Endodermal cell (in vitro differentiated cells): ENCODE results near the gene CREBBP. TPM values are rescaled to one million over a fixed set of nuclear protein-coding genes. Genes with fewer than 3 reads are reported as not detected.
A peak's percentile ranks its signal among the peaks of the same experiment; 100 is the strongest.

Experiments used
- DNase-seq: peaks from one replicate; pipeline ENCODE4 v3.0.0-alpha.2; 2017
- H3K27ac ChIP-seq: 2 replicates; pipeline ENCODE4 v1.5.1; 2013; ENCODE audit warnings: mild to moderate bottlenecking, low read depth, low read length, moderate library complexity
- H3K27me3 ChIP-seq: 2 replicates; pipeline ENCODE4 v1.6.1; 2013; ENCODE audit warnings: mild to moderate bottlenecking, low read length, moderate library complexity; ENCODE audit not compliant: insufficient read depth, control insufficient read depth, poor library complexity, severe bottlenecking
- H3K36me3 ChIP-seq: 2 replicates; pipeline ENCODE4 v1.7.0; 2013; ENCODE audit warnings: mild to moderate bottlenecking, low read length, moderate library complexity; ENCODE audit not compliant: control insufficient read depth, insufficient read depth
- H3K4me1 ChIP-seq: one replicate; pipeline ENCODE4 v1.7.0; 2013; ENCODE audit warnings: low read length; ENCODE audit not compliant: control insufficient read depth, insufficient read depth
- H3K4me3 ChIP-seq: 2 replicates; pipeline ENCODE4 v1.5.1; 2013; ENCODE audit warnings: mild to moderate bottlenecking, low read length, moderate library complexity
- H3K9ac ChIP-seq: 2 replicates; pipeline ENCODE4 v1.6.1; 2013; ENCODE audit warnings: mild to moderate bottlenecking, low read length, moderate library complexity; ENCODE audit not compliant: poor library complexity, severe bottlenecking; ENCODE audit errors: extremely low read depth
- H3K9me3 ChIP-seq: 2 replicates; pipeline ENCODE4 v1.6.1; 2013; ENCODE audit warnings: mild to moderate bottlenecking, low read length, moderate library complexity; ENCODE audit not compliant: control insufficient read depth
- H3K27ac Mint-ChIP-seq: 2 replicates; pipeline ENCODE4 v1.8.0; 2020; ENCODE audit warnings: mixed read lengths
- H3K27me3 Mint-ChIP-seq: 2 replicates; pipeline ENCODE4 v1.8.0; 2021; ENCODE audit warnings: mild to moderate bottlenecking, mixed read lengths; ENCODE audit not compliant: insufficient read depth
- H3K36me3 Mint-ChIP-seq: 2 replicates; pipeline ENCODE4 v1.8.0; 2020; ENCODE audit warnings: low read depth, mixed read lengths
- H3K4me1 Mint-ChIP-seq: 2 replicates; pipeline ENCODE4 v1.8.0; 2020; ENCODE audit warnings: mixed read lengths
- H3K4me3 Mint-ChIP-seq: 2 replicates; pipeline ENCODE4 v1.8.0; 2020; ENCODE audit warnings: mild to moderate bottlenecking, moderate library complexity, mixed read lengths
- H3K9me3 Mint-ChIP-seq: 2 replicates; pipeline ENCODE4 v1.8.0; 2020; ENCODE audit warnings: mild to moderate bottlenecking, mixed read lengths
- WGBS, 2 experiments: methylation state at CpG; one replicate each; pipeline versions ENCODE4 v1.1.5 to v1.1.7; 2013; ENCODE audit warnings: missing lambda C conversion rate in 2 of 2, mixed read lengths in 1 of 2; ENCODE audit not compliant: insufficient coverage in 1 of 2, insufficient read length in 1 of 2; 5-methylcytosine and 5-hydroxymethylcytosine counted together
- total RNA-seq, 2 donors: library from RNA; stranded (reverse); fragmentation: NEBNext Ultra II Directional in 1 of 2; extraction: Animal tissue kit (Norgen Biotek cat#: 25700) in 1 of 2; gene quantifications; 2 replicates in 1 of 2; 3 replicates in 1 of 2; pipeline ENCODE4 v1.2.1, GENCODE V29; 2021
- TF ChIP-seq, protein P1 (sequence below): fragments of 200-600 bp; sonication (generic); conservative IDR thresholded peaks from 2 replicates; pipeline ENCODE4 v1.5.0; 2021; ENCODE audit warnings: antibody characterized with exemption, mild to moderate bottlenecking

CREBBP gene
- total RNA-seq, 2 donors from 2014 or later, result 71.1 to 103 TPM

DNA sequence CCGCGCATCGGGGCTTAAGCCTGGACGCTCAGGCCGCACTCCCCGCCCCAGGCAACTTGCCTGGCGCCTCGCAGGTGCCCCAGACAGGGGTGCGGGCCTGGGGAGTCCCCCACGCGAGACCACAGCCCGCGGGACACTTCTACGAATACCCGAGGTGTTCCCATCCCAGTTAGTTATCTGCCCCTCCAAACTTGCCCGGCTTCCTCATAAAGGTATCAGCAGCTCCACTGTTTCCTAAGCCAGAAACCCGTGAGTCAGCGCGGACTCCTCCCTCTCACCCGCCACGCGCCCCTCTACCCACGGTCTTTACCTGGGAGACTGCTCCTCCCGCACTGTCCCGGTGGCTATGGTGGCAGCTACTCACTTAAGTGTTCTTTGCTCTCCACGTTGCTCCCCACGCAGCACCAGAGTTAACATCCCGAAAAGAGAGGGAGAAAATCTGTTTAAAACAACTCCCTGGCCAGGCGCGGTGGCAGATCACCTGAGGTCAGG is 1.0 kb upstream of the CREBBP start:
- DNase-seq, result peak; percentile 68
- Mint-ChIP-seq H3K36me3 (peaks cover 17% of the 10 kb centered on the region), H3K4me3 (peak overlapping the region; percentile 89), H3K4me1 (peaks cover 22% of the 10 kb centered on the region), H3K27ac (peak overlapping the region; percentile 86), H3K9me3 (peaks cover 5% of the 10 kb centered on the region), H3K27me3 (no peaks in the 10 kb centered on the region)
- Histone ChIP-seq H3K9ac (peak overlapping the region; percentile 83), H3K36me3 (peaks cover 6% of the 10 kb centered on the region), H3K4me1 (no peaks in the 10 kb centered on the region), H3K27ac (no peak overlapping the region), H3K4me3 (peak overlapping the region; percentile 72), H3K9me3 (no peaks in the 10 kb centered on the region), H3K27me3 (no peaks in the 10 kb centered on the region)
- 82 to 91% methylated on average over 23 to 30 of the region's 30 CpGs for WGBS, 2 experiments
- TF ChIP-seq, protein P1, sequence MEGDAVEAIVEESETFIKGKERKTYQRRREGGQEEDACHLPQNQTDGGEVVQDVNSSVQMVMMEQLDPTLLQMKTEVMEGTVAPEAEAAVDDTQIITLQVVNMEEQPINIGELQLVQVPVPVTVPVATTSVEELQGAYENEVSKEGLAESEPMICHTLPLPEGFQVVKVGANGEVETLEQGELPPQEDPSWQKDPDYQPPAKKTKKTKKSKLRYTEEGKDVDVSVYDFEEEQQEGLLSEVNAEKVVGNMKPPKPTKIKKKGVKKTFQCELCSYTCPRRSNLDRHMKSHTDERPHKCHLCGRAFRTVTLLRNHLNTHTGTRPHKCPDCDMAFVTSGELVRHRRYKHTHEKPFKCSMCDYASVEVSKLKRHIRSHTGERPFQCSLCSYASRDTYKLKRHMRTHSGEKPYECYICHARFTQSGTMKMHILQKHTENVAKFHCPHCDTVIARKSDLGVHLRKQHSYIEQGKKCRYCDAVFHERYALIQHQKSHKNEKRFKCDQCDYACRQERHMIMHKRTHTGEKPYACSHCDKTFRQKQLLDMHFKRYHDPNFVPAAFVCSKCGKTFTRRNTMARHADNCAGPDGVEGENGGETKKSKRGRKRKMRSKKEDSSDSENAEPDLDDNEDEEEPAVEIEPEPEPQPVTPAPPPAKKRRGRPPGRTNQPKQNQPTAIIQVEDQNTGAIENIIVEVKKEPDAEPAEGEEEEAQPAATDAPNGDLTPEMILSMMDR, result no peak

DNA sequence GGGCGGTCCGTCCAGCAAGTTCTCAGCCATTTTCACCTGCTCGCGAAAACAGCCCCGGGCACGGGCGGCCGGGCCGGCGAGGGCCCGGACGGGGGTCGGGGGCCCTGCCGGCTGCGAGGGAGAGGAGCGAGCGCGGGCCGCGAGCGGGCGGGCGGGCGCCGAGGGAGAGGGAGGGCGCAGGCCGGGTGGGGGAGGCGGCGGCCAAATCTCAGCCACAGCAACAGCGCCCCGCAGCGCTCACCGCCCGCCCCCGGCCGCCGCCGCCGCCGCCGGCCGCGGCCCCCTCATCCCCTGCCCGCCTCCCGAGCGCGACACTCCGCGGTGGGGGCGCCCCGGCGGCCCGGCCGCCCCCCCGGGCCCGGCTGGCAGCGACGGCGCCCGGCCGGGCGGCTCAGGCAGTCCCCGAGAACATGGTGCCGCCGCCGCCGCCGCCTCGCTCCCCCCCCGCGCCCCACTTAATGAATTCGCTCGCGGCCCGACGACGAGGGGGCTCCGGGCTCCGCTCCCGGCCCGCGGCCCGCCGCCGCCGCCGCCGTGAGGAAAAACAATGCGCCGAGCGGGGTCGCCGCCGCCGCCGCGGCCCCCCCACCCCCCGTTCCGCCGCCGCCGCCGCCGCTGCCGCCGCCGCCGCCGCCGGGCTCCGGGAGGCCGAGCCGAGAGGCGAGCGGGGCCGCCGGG is 487 bp downstream of the CREBBP start:
- Mint-ChIP-seq H3K27me3 (no peaks in the 10 kb centered on the region), H3K4me1 (peaks cover 31% of the 10 kb centered on the region), H3K4me3 (peak overlapping the region; percentile 89), H3K9me3 (no peaks in the 10 kb centered on the region), H3K36me3 (peaks cover 25% of the 10 kb centered on the region), H3K27ac (peak overlapping the region; percentile 84)
- Histone ChIP-seq H3K36me3 (peaks cover 6% of the 10 kb centered on the region), H3K27me3 (no peaks in the 10 kb centered on the region), H3K4me3 (peak overlapping the region; percentile 88), H3K9me3 (no peaks in the 10 kb centered on the region), H3K9ac (peak overlapping the region; percentile 63), H3K4me1 (no peaks in the 10 kb centered on the region), H3K27ac (peak overlapping the region; percentile 42)
- 0% methylated on average over 112 of the region's 117 CpGs; no CpG with 5 or more reads in 1 of the 2 experiments for WGBS, 2 experiments
- TF ChIP-seq, protein P1, result no peak
- DNase-seq, result peak; percentile 76

DNA sequence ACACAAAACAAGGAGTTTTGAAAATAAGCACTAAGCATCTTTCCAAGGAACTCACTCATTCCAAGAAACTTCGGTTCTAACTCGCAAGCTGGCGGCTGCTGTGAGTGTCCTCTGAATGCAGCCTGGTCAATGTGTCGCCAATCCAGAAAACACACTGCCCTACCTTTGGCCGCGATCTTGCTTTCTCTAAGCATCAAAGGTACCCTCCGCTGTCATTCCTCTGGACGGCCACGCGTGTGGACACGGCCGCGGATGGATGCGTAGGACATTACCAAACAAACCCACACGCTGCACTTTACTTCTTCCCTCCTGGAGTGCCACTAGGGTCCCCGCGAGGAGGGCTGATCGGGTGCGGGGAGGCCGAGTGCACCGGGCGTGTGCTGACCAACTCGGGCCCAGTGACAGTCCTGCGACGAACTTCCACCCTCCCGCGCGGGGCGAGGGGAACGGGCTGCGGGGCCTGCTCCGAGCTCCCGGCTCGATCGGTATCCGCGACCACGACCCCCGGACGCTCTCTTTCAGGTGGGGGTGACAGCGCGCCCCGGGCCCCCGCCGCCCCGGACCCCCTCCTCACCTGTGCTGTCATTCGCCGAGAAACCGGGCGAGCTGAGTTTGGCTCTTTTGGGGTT is 1.1 kb downstream of the CREBBP start:
- Mint-ChIP-seq H3K36me3 (peaks cover 25% of the 10 kb centered on the region), H3K27me3 (no peaks in the 10 kb centered on the region), H3K4me3 (peak overlapping the region; percentile 89), H3K27ac (peak overlapping the region; percentile 88), H3K4me1 (peaks cover 37% of the 10 kb centered on the region), H3K9me3 (no peaks in the 10 kb centered on the region)
- Histone ChIP-seq H3K9ac (peak overlapping the region; percentile 63), H3K27me3 (no peaks in the 10 kb centered on the region), H3K4me1 (peaks cover 2% of the 10 kb centered on the region), H3K27ac (no peak overlapping the region), H3K9me3 (no peaks in the 10 kb centered on the region), H3K4me3 (peak overlapping the region; percentile 88), H3K36me3 (peaks cover 6% of the 10 kb centered on the region)
- DNase-seq, result peak; percentile 62
- WGBS, 2 experiments, result 2 to 3% methylated on average over 17 to 50 of the region's 50 CpGs
- TF ChIP-seq, protein P1, result no peak
